ENCODE results near the gene ARHGDIG.
"Not testable (repeated sequence)": the region's sequence is repeated elsewhere in the genome, so short reads cannot be mapped to it uniquely, and the experiment has no call there.

ARHGDIG gene

GRCh38 chr16:264440-264951 lies 15.9 kb upstream of the ARHGDIG start:
- DNase-seq (ENCODE audit: low spot score), result no peak

- no peak for DNase-seq (ENCODE audit: low spot score)
Observed at GRCh38 chr16:265002-265529, 15.3 kb upstream of the ARHGDIG start.

- DNase-seq (ENCODE audit: low spot score), result no peak
Observed at GRCh38 chr16:265711-266110, 14.7 kb upstream of the ARHGDIG start.

GRCh38 chr16:266258-267164 lies 13.9 kb upstream of the ARHGDIG start:
- no peak for DNase-seq (ENCODE audit: low spot score)

- DNase-seq (ENCODE audit: low spot score), result not testable (repeated sequence)
Observed at GRCh38 chr16:267562-267961, 12.8 kb upstream of the ARHGDIG start.

- DNase-seq (ENCODE audit: low spot score), result peak; percentile 25
Observed at GRCh38 chr16:268141-269053, 12.0 kb upstream of the ARHGDIG start.

GRCh38 chr16:269061-269796 lies 11.2 kb upstream of the ARHGDIG start:
- DNase-seq (ENCODE audit: low spot score), result no peak

GRCh38 chr16:270381-271255 lies 9.8 kb upstream of the ARHGDIG start:
- no peak for DNase-seq (ENCODE audit: low spot score)

GRCh38 chr16:272633-273546 lies 7.5 kb upstream of the ARHGDIG start:
- no peak for DNase-seq (ENCODE audit: low spot score)

- peak; percentile 46 for DNase-seq (ENCODE audit: low spot score)
Observed at GRCh38 chr16:273547-274421, 6.6 kb upstream of the ARHGDIG start.

GRCh38 chr16:275041-275641 lies 5.2 kb upstream of the ARHGDIG start:
- no peak for DNase-seq (ENCODE audit: low spot score)

GRCh38 chr16:275786-276232 lies 4.6 kb upstream of the ARHGDIG start, which contains the start of gene RGS11:
Gene RGS11, minus strand, starts transcription at chr16:275944. Its CDS starts 33 bp downstream, at chr16:275911.
- peak; percentile 22 for DNase-seq (ENCODE audit: low spot score)

- no peak for DNase-seq (ENCODE audit: low spot score)
Observed at GRCh38 chr16:276426-277077, 3.8 kb upstream of the ARHGDIG start.

- DNase-seq (ENCODE audit: low spot score), result no peak
Observed at GRCh38 chr16:278863-279366, 1.5 kb upstream of the ARHGDIG start.

GRCh38 chr16:279531-279930 lies 860 bp upstream of the ARHGDIG start:
- DNase-seq (ENCODE audit: low spot score), result no peak

- DNase-seq (ENCODE audit: low spot score), result no peak
Observed at GRCh38 chr16:280005-280460, 358 bp upstream of the ARHGDIG start.

Data from LoVo (cell line).